ENCODE results near the gene SLC38A10. TPM values are rescaled to one million over a fixed set of nuclear protein-coding genes. Genes with fewer than 3 reads are reported as not detected.

The SLC38A10 gene
- total and polyA plus RNA-seq, 2 of the 13 experiments (the other 11 are each of a cell fraction or from before 2014, with no cell fraction given): 23.4 to 55.8 TPM

- H3K9ac ChIP-seq (ENCODE audit: insufficient read depth, low read depth, low read length): no peak overlapping the region
- no peak overlapping the region for H2AFZ ChIP-seq (ENCODE audit: low read length)
- POLR2A ChIA-PET: no interaction called here
- H3K4me1 ChIP-seq (ENCODE audit: insufficient read depth, low read length): peaks cover 19% of the 10 kb centered on the region
- H3K79me2 ChIP-seq (ENCODE audit: insufficient read depth, low read length): no peaks in the 10 kb centered on the region
- in situ Hi-C loops (cut with HindIII; ENCODE audit: extremely low pct_ligation_motif_present, low pct_unique_long_range_greater_than_20kb): loop anchor here (5.0 kb wide), 1 partner anchor 225 kb away; no protein-coding TSS in a partner anchor
- H3K27me3 ChIP-seq (ENCODE audit: control insufficient read depth in 1 of 2, insufficient read depth in 2 of 2, low read length in 2 of 2): no peaks in the 10 kb centered on the region
- CTCF ChIA-PET (ENCODE audit: low intra/inter-chr PET ratio, low total read pairs): no interaction called here
- 98% methylated on average over 19 of the region's 19 CpGs for WGBS (ENCODE audit: low lambda C conversion rate)
- ATAC-seq (no peak), DNase-seq (ENCODE audit: low spot score) (no peak), FAIRE-seq (no peak)
- no peak overlapping the region for H3K4me2 ChIP-seq (ENCODE audit: low read depth, low read length)
- H3K27ac ChIP-seq (ENCODE audit: extremely low read length, insufficient read depth, low read length): no peak overlapping the region
- intact Hi-C loops (cut with micrococcal nuclease; ENCODE audit: unreplicated experiment): no loop called here
- H3K36me3 ChIP-seq (replicated peaks in 1 of 2; ENCODE audit: control insufficient read depth in 1 of 2, insufficient read depth in 2 of 2, low read length in 2 of 2): peaks cover 30 to 40% of the 10 kb centered on the region in 2 experiments
- no TSS peak for BruUV-seq (replicated peaks)
- no peak overlapping the region for H3K4me3 ChIP-seq (replicated peaks in 1 of 3; ENCODE audit: insufficient read depth in 1 of 3, low read depth in 2 of 3, low read length in 3 of 3)
- TF ChIP-seq MATR3 (CRISPR knock-in tag; IDR thresholded peaks at IDR 0.05) (no peak), ATF4 (CRISPR knock-in tag; IDR thresholded peaks at IDR 0.05) (no peak), BHLHE40 (IDR thresholded peaks at IDR 0.05; ENCODE audit: low read length) (no peak), ZBTB38 (CRISPR knock-in tag; IDR thresholded peaks at IDR 0.05) (no peak), RFX3 (CRISPR knock-in tag; IDR thresholded peaks at IDR 0.05) (no peak), RXRA (CRISPR knock-in tag; IDR thresholded peaks at IDR 0.05) (no peak), ZFP37 (CRISPR knock-in tag; IDR thresholded peaks at IDR 0.05; ENCODE audit: borderline replicate concordance) (no peak), SRSF4 (IDR thresholded peaks at IDR 0.05; ENCODE audit: low read depth, low read length, poor library complexity, severe bottlenecking) (no peak), ZBTB44 (CRISPR knock-in tag; IDR thresholded peaks at IDR 0.05) (no peak), EEA1 (CRISPR knock-in tag; IDR thresholded peaks at IDR 0.05; ENCODE audit: borderline replicate concordance) (no peak), ZNF331 (CRISPR knock-in tag; IDR thresholded peaks at IDR 0.05) (no peak), ZNF136 (CRISPR knock-in tag; IDR thresholded peaks at IDR 0.05; ENCODE audit: low read depth) (no peak), FUBP1 (CRISPR knock-in tag; IDR thresholded peaks at IDR 0.05; ENCODE audit: borderline replicate concordance) (no peak), KDM5A (IDR thresholded peaks at IDR 0.05; ENCODE audit: borderline replicate concordance, low read length) (no peak), ATRX (CRISPR knock-in tag; IDR thresholded peaks at IDR 0.05; ENCODE audit: borderline replicate concordance) (no peak), THRA (CRISPR knock-in tag; IDR thresholded peaks at IDR 0.05; ENCODE audit: borderline replicate concordance) (no peak), ZNF577 (CRISPR knock-in tag; IDR thresholded peaks at IDR 0.05; ENCODE audit: borderline replicate concordance, low read depth) (no peak)
- no peaks in the 10 kb centered on the region for H3K9me3 ChIP-seq (ENCODE audit: low read length)
- H4K20me1 ChIP-seq (ENCODE audit: insufficient read depth, low read length): peaks cover 4% of the 10 kb centered on the region; the same call in 1 of the 2 replicates
Measured at GRCh38 chr17:81257533-81257932, 37.6 kb downstream of the SLC38A10 start.

All from HepG2 (cell line).